K562 (cell line): ENCODE measurements around the gene FASN. TPM values are rescaled to one million over a fixed set of nuclear protein-coding genes. Genes with fewer than 3 reads are reported as not detected.

ENCODE experiments used
- CXXC5 ChIP-seq: fragments of 250-450 bp; sonication (Bioruptor Pico); IDR thresholded peaks from 2 replicates; pipeline ENCODE4 v1.8.0; 2022; ENCODE audit warnings: inconsistent platforms, mild to moderate bottlenecking, moderate library complexity
- FOXM1 ChIP-seq, 2 experiments: fragments of 450-650 bp in 1 of 2; sonication (generic) in 1 of 2; formaldehyde crosslinking in 1 of 2; IDR thresholded peaks; 2 replicates each; pipeline versions ENCODE4 v1.6.1 to v1.9.0; 2017 to 2022; ENCODE audit warnings: low read depth in 2 of 2, mild to moderate bottlenecking in 2 of 2, missing genetic modification reagents in 1 of 2, moderate library complexity in 1 of 2
- JUN ChIP-seq, 2 experiments: sonication (generic) in 1 of 2; formaldehyde crosslinking in 1 of 2; IDR thresholded peaks; 2 replicates each; pipeline versions ENCODE4 v1.6.1 to v1.8.0; 2012 to 2022; ENCODE audit warnings: borderline replicate concordance in 2 of 2, mild to moderate bottlenecking in 2 of 2, improper control_type of control experiment in 1 of 2, low read depth in 1 of 2, low read length in 1 of 2, missing genetic modification reagents in 1 of 2
- KDM4B ChIP-seq, 2 experiments: fragments of 450-650 bp in 1 of 2; sonication (generic) in 1 of 2; IDR thresholded peaks; 2 replicates each; pipeline ENCODE4 v1.6.1; 2016 to 2017; ENCODE audit warnings: borderline replicate concordance in 2 of 2, antibody characterized with exemption in 1 of 2, low read depth in 1 of 2, mild to moderate bottlenecking in 1 of 2
- MAZ ChIP-seq, 2 experiments: fragments of 450-650 bp in 1 of 2; sonication (generic) in 1 of 2; formaldehyde crosslinking; IDR thresholded peaks in 1 of 2; conservative IDR thresholded peaks in 1 of 2; 2 replicates each; pipeline versions ENCODE4 v1.4.0 to v1.5.0; 2020; ENCODE audit warnings: mild to moderate bottlenecking in 1 of 2, missing genetic modification reagents in 1 of 2
- NR2C1 ChIP-seq, 2 experiments: fragments of 450-650 bp; IDR thresholded peaks; 2 replicates each; pipeline ENCODE4 v1.6.1; 2017; ENCODE audit warnings: mild to moderate bottlenecking in 2 of 2, antibody characterized with exemption in 1 of 2, inconsistent platforms in 1 of 2, missing compliant biosample characterization in 1 of 2, missing genetic modification characterization in 1 of 2
- RB1 ChIP-seq: fragments of 450-650 bp; IDR thresholded peaks from 2 replicates; pipeline ENCODE4 v1.6.1; 2017; ENCODE audit warnings: low read depth, mild to moderate bottlenecking
- SIRT6 ChIP-seq: IDR thresholded peaks from one replicate; pipeline ENCODE4 v1.6.1; 2012; ENCODE audit warnings: low read depth, mild to moderate bottlenecking, control low read depth, inconsistent platforms, low read length, moderate library complexity
- VEZF1 ChIP-seq: fragments of 200-800 bp; sonication (Bioruptor generic); IDR thresholded peaks from 2 replicates; pipeline ENCODE4 v1.6.1; 2017; ENCODE audit warnings: missing genetic modification characterization, missing compliant biosample characterization
- ZFP30 ChIP-seq: fragments of 250-450 bp; sonication (Bioruptor Pico); IDR thresholded peaks from 2 replicates; pipeline ENCODE4 v1.8.0; 2022; ENCODE audit warnings: moderate library complexity, mild to moderate bottlenecking, inconsistent platforms, borderline replicate concordance
- ZNF507 ChIP-seq: conservative IDR thresholded peaks from 2 replicates; pipeline ENCODE4 v1.6.1; 2017; ENCODE audit warnings: missing genetic modification characterization, missing compliant biosample characterization
- polyA plus RNA-seq, 8 experiments: library from polyadenylated mRNA; depleted of rRNA in 4 of 8; stranded (reverse) in 5 of 8; unstranded in 3 of 8; fragments of >200 nt; fragmentation: Nextera tagmentation in 2 of 8; fragmentation: Illumina TruSeq in 1 of 8; extraction: Ambion mirVana in 2 of 8; extraction: Trizol in 1 of 8; gene quantifications; 2 replicates each; pipeline versions ENCODE4 v1.2.1 to v1.2.3, GENCODE V29; 2011 to 2014; ENCODE audit warnings: inconsistent platforms in 1 of 8, missing spikeins in 1 of 8
- total RNA-seq, 7 experiments: library from RNA; depleted of rRNA in 6 of 7; stranded (reverse); fragments of >200 nt in 6 of 7; fragmentation: Illumina TruSeq in 2 of 7; extraction: Trizol in 2 of 7; gene quantifications; 2 replicates each; pipeline versions ENCODE4 v1.2.1 to v1.2.3, GENCODE V29; 2011 to 2021; ENCODE audit warnings: low replicate concordance in 1 of 7
- TF ChIP-seq, protein P1 (sequence below), 2 experiments: fragments of 450-650 bp in 1 of 2; sonication (generic) in 1 of 2; formaldehyde crosslinking in 1 of 2; IDR thresholded peaks; 2 replicates each; pipeline versions ENCODE4 v1.7.1 to v1.9.0; 2016 to 2022; ENCODE audit warnings: inconsistent platforms in 1 of 2, mild to moderate bottlenecking in 1 of 2, missing genetic modification reagents in 1 of 2

The FASN gene
- total and polyA plus RNA-seq, 9 of the 15 experiments (the other 6 are each of a cell fraction or from before 2014, with no cell fraction given): 0.15 to 663 (median 49.9) TPM

- TF ChIP-seq, protein P1, sequence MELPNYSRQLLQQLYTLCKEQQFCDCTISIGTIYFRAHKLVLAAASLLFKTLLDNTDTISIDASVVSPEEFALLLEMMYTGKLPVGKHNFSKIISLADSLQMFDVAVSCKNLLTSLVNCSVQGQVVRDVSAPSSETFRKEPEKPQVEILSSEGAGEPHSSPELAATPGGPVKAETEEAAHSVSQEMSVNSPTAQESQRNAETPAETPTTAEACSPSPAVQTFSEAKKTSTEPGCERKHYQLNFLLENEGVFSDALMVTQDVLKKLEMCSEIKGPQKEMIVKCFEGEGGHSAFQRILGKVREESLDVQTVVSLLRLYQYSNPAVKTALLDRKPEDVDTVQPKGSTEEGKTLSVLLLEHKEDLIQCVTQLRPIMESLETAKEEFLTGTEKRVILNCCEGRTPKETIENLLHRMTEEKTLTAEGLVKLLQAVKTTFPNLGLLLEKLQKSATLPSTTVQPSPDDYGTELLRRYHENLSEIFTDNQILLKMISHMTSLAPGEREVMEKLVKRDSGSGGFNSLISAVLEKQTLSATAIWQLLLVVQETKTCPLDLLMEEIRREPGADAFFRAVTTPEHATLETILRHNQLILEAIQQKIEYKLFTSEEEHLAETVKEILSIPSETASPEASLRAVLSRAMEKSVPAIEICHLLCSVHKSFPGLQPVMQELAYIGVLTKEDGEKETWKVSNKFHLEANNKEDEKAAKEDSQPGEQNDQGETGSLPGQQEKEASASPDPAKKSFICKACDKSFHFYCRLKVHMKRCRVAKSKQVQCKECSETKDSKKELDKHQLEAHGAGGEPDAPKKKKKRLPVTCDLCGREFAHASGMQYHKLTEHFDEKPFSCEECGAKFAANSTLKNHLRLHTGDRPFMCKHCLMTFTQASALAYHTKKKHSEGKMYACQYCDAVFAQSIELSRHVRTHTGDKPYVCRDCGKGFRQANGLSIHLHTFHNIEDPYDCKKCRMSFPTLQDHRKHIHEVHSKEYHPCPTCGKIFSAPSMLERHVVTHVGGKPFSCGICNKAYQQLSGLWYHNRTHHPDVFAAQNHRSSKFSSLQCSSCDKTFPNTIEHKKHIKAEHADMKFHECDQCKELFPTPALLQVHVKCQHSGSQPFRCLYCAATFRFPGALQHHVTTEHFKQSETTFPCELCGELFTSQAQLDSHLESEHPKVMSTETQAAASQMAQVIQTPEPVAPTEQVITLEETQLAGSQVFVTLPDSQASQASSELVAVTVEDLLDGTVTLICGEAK (IDR thresholded peaks at IDR 0.05): peak; percentile 94
- TF ChIP-seq, protein P1 (CRISPR knock-in tag; IDR thresholded peaks at IDR 0.05): no peak
- TF ChIP-seq VEZF1 (peak; percentile 86), MAZ (CRISPR knock-in tag; conservative IDR thresholded peaks at IDR 0.05 in 1 of 2, IDR thresholded peaks at IDR 0.05 in 1 of 2) (peak; percentile 70 to 72), ZNF507 (tag) (no peak), JUN (IDR thresholded peaks at IDR 0.05; ENCODE audit: borderline replicate concordance, low read depth, low read length) (no peak), JUN (CRISPR knock-in tag; IDR thresholded peaks at IDR 0.05; ENCODE audit: borderline replicate concordance) (no peak), CXXC5 (CRISPR knock-in tag) (peak; percentile 96), ZFP30 (no peak), KDM4B (IDR thresholded peaks at IDR 0.05; ENCODE audit: borderline replicate concordance in 2 of 2, low read depth in 1 of 2) (peak in 1 of 2 experiments; percentile 89; a peak in 2 of 4 replicates), RB1 (peak; percentile 73; the same call in 1 of the 2 replicates), FOXM1 (IDR thresholded peaks at IDR 0.05; ENCODE audit: low read depth) (no peak), FOXM1 (CRISPR knock-in tag; IDR thresholded peaks at IDR 0.05; ENCODE audit: low read depth) (0 out of 2 replicates have a peak, but pooled peaks have one; percentile 42), SIRT6 (no peak), NR2C1 (IDR thresholded peaks at IDR 0.05) (peak; percentile 95), NR2C1 (tag; IDR thresholded peaks at IDR 0.05) (peak; percentile 96)
These were observed 46.0 kb downstream of the FASN start, which contains the start of the genes GPS1 and RFNG (continued) for GRCh38 chr17:82051776-82052637.
